Ovary (tissue), 9 donors: Measurements from ENCODE around the gene CRYBG1. TPM values are rescaled to one million over a fixed set of nuclear protein-coding genes. Genes with fewer than 3 reads are reported as not detected.

Source experiments
- DNase-seq, 5 donors: peaks; one replicate each; pipeline ENCODE4 v3.0.0-alpha.2; 2019 to 2020
- H3K27ac ChIP-seq, 2 donors: fragments of 200-600 bp; one replicate each; pipeline versions ENCODE4 v1.5.1 to v1.8.0; 2019 to 2022
- H3K27me3 ChIP-seq: fragments of 200-600 bp; one replicate; pipeline ENCODE4 v1.8.0; 2022
- H3K36me3 ChIP-seq: fragments of 200-600 bp; sonication (generic); one replicate; pipeline ENCODE4 v1.5.1; 2019
- H3K4me1 ChIP-seq: one replicate; pipeline ENCODE4 v1.8.1; 2013; ENCODE audit warnings: mild to moderate bottlenecking, moderate library complexity; ENCODE audit not compliant: insufficient read depth
- H3K4me3 ChIP-seq: fragments of 200-600 bp; sonication (generic); one replicate; pipeline ENCODE4 v1.5.1; 2017
- H3K9me3 ChIP-seq, 2 donors: fragments of 200-600 bp in 1 of 2; sonication (generic) in 1 of 2; one replicate each; pipeline versions ENCODE4 v1.5.1 to v1.8.1; 2013 to 2019; ENCODE audit warnings: mild to moderate bottlenecking in 1 of 2, moderate library complexity in 1 of 2
- EP300 ChIP-seq: sonication (generic); formaldehyde crosslinking; IDR thresholded peaks from one replicate; pipeline ENCODE4 v1.6.1; 2017; ENCODE audit warnings: antibody characterized with exemption
- POLR2A ChIP-seq: fragments of 450-650 bp; IDR thresholded peaks from one replicate; pipeline ENCODE4 v1.6.1; 2017; ENCODE audit warnings: antibody characterized with exemption, mild to moderate bottlenecking, moderate library complexity
- WGBS, 3 donors: extraction: QIAGEN DNeasy Blood & Tissue Kit in 1 of 3; methylation state at CpG; one replicate each; pipeline versions ENCODE4 v1.1.5 to v1.1.7; 2013 to 2017; 5-methylcytosine and 5-hydroxymethylcytosine counted together
- intact Hi-C, 4 donors: fragments of 100-400 bp; cut with DNase I; formaldehyde crosslinking; loops; one replicate each; pipeline versions ENCODE4 v1.11.0 to v1.15.1; 2022 to 2023
- polyA plus RNA-seq, 2 donors: library from polyadenylated mRNA; stranded (reverse); fragments of 200-250 nt in 1 of 2; fragments of 350-450 nt in 1 of 2; fragmentation: Illumina TruSeq in 1 of 2; extraction: RNeasy Lipid Tissue Mini Kit (QIAGEN cat#74804) in 1 of 2; gene quantifications; one replicate each; pipeline ENCODE4 v1.2.3, GENCODE V29; 2013 to 2014
- total RNA-seq, 7 donors: library from RNA; depleted of rRNA in 2 of 7; stranded (reverse); fragments of >200 nt in 2 of 7; fragmentation: NEBNext Ultra II Directional in 3 of 7; extraction: Animal tissue kit (Norgen Biotek cat#: 25700) in 3 of 7; gene quantifications; one replicate each; pipeline versions ENCODE4 v1.1.0 to v1.2.4, GENCODE V29; 2016 to 2023
- TF ChIP-seq, protein P1 (sequence below), 3 donors: fragments of 450-650 bp in 2 of 3; fragments of 200-600 bp in 1 of 3; IDR thresholded peaks; one replicate each; pipeline versions ENCODE4 v1.5.1 to v1.8.0; 2016 to 2022; ENCODE audit warnings: antibody characterized with exemption in 3 of 3, mild to moderate bottlenecking in 1 of 3
- donor health status: DM: no; HTN: no; CAD: no; lungs with moderate emphysema.
- donor health status: DM: no; HTN: no; CAD: no.
- donor health status: Bipolar disorder and iron deficiency.
- donor health status: DM: yes; HTN: yes; CAD: no.
- donor health status: DM: no; HTN: no; CAD: no.
- donor health status: DM: yes; HTN: yes; CAD: no.

CRYBG1 gene
- total and polyA plus RNA-seq, 9 donors: 1.5 to 7.4 (median 3.8) TPM

DNA sequence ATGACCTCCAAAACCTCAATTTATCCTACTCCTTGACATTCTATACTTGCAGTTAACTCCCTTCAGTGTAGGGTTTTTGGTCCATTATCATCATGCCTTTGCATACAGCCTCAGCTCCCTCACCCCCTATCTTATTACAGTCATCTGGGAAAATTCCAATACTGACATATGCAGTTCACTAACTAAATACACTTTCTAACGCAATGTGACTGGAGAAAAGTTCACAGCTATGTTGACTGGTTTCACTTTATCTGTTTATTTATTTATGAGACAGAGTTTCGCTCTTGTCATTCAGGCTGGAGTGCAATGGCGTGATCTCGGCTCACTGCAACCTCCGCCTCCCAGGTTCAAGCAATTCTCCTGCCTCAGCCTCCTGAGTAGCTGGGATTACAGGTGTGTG is 64.9 kb downstream of the CRYBG1 start:
- DNase-seq: no peak
- Histone ChIP-seq H3K4me1 (no peaks in the 10 kb centered on the region), H3K27ac (no peak overlapping the region), H3K27me3 (no peaks in the 10 kb centered on the region), H3K36me3 (no peaks in the 10 kb centered on the region), H3K9me3 (no peaks in the 10 kb centered on the region), H3K4me3 (no peak overlapping the region)
- WGBS, 3 donors: 81 to 86% (median 84%) methylated on average over 5 of the region's 5 CpGs
- TF ChIP-seq, protein P1, sequence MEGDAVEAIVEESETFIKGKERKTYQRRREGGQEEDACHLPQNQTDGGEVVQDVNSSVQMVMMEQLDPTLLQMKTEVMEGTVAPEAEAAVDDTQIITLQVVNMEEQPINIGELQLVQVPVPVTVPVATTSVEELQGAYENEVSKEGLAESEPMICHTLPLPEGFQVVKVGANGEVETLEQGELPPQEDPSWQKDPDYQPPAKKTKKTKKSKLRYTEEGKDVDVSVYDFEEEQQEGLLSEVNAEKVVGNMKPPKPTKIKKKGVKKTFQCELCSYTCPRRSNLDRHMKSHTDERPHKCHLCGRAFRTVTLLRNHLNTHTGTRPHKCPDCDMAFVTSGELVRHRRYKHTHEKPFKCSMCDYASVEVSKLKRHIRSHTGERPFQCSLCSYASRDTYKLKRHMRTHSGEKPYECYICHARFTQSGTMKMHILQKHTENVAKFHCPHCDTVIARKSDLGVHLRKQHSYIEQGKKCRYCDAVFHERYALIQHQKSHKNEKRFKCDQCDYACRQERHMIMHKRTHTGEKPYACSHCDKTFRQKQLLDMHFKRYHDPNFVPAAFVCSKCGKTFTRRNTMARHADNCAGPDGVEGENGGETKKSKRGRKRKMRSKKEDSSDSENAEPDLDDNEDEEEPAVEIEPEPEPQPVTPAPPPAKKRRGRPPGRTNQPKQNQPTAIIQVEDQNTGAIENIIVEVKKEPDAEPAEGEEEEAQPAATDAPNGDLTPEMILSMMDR (IDR thresholded peaks at IDR 0.05): no peak
- TF ChIP-seq POLR2A (no peak), EP300 (no peak)
- intact Hi-C loops: no loop called here

DNA sequence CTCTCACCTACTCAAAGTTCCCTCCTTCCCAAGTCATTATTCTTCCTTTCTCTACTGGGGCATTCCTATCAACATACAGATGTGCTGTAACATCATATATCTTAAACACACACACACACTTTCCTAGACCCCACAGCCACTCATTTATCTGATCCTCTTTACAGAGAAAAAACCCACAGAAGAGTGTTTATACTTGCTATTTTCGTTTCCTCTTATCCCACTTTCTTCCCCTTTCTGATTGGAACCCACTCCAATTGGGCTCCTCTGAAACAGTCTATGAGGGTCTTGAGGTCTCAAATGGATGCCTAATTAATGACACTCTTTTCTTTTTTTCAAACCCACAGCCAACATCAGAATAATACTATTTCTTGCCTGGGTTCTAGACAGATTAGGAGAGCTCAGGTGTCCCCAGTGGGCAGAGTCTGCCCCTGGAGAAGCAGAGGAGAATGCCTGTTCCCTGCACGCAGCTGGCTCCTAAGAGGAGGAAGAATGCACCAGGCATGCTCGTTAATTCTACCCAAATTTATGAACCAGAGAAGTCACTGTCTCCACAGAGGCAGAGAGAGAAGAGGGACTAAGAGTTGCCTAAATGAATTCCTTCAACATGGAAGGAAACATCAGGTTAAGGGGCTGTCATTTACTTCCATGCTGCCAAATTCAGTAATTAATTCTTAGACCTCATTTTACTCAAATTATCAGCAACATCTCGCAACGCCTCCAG is 65.9 kb downstream of the CRYBG1 start:
- H3K27me3 ChIP-seq: no peaks in the 10 kb centered on the region
- no peaks in the 10 kb centered on the region for H3K36me3 ChIP-seq
- WGBS, 3 donors: 47 to 54% (median 47%) methylated on average over 5 of the region's 5 CpGs
- no peaks in the 10 kb centered on the region for H3K4me1 ChIP-seq
- DNase-seq: no peak
- no peaks in the 10 kb centered on the region for H3K9me3 ChIP-seq
- H3K27ac ChIP-seq: no peak overlapping the region
- no peak for TF ChIP-seq POLR2A
- TF ChIP-seq, protein P1 (IDR thresholded peaks at IDR 0.05): no peak
- no peak for TF ChIP-seq EP300
- H3K4me3 ChIP-seq: no peak overlapping the region
- intact Hi-C loops: loop anchor here in 1 of 4 donors (2.0 kb wide), 1 partner anchor 60 kb away; no protein-coding TSS in a partner anchor

DNA sequence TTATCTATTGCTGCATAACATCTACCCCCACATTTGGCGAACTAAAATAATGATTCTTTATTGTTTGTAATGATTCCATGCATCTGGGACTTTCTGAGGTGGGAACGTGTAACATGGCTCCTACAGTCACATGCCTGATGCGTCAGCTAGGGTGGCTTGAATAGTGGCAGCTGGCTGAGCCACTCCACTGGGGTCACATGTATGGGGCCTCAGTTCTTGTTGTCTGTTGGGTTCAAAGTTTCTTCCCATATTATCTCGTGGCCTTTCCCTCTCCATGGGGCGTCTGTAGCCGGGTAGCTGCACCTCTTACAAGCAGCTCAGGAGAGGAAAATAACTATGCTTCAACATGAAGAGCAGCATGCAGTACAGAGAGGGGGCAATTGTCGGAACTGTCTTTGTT is 69.9 kb downstream of the CRYBG1 start:
- no peak for TF ChIP-seq EP300
- no peak for TF ChIP-seq POLR2A
- TF ChIP-seq, protein P1 (IDR thresholded peaks at IDR 0.05): no peak

DNA sequence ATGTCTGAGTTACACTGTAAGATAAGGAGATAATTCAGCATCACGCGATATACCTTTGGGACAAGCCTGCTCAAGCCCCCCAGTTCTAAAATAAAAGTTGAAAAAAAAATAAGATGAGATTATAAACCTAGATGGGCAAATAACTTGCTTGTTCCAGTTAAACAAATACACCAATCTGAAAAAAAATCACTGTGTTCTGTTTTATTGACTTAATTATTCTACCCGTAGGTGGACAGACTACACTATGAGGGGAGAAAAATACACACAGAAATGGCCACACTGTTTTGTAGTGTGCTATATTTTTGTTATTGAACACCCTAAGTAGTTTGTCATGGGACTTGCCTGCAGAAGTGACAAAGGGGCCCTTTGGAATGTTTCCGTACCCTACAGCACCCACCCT is 70.9 kb downstream of the CRYBG1 start:
- Histone ChIP-seq H3K27me3 (no peaks in the 10 kb centered on the region), H3K4me1 (no peaks in the 10 kb centered on the region), H3K36me3 (no peaks in the 10 kb centered on the region), H3K4me3 (no peak overlapping the region), H3K9me3 (no peaks in the 10 kb centered on the region), H3K27ac (no peak overlapping the region)
- WGBS, 3 donors: 89 to 94% (median 93%) methylated on average over 4 of the region's 4 CpGs
- TF ChIP-seq, protein P1 (IDR thresholded peaks at IDR 0.05): no peak
- no peak for TF ChIP-seq POLR2A
- TF ChIP-seq EP300: no peak
- DNase-seq: no peak
- intact Hi-C loops: no loop called here

More for the DNA sequence above, 69.9 kb downstream of the CRYBG1 start:
- Histone ChIP-seq H3K27ac (no peak overlapping the region), H3K4me1 (no peaks in the 10 kb centered on the region), H3K4me3 (no peak overlapping the region), H3K27me3 (no peaks in the 10 kb centered on the region), H3K9me3 (no peaks in the 10 kb centered on the region), H3K36me3 (no peaks in the 10 kb centered on the region)
- WGBS, 3 donors: 68 to 84% (median 78%) methylated on average over 7 of the region's 7 CpGs
- DNase-seq: no peak
- intact Hi-C loops: no loop called here
